HCT116 (cell line): ENCODE measurements around the gene PTPRJ.

Experiments used
- ATF3 ChIP-seq: IDR thresholded peaks from 2 replicates; pipeline ENCODE4 v1.6.1; 2012
- CEBPB ChIP-seq: IDR thresholded peaks from 2 replicates; pipeline ENCODE4 v1.6.1; 2012; ENCODE audit warnings: low read depth
- CTCF ChIP-seq, 3 experiments: fragments of 200-600 bp in 1 of 3; sonication (generic) in 1 of 3; IDR thresholded peaks in 2 of 3; conservative IDR thresholded peaks in 1 of 3; 2 replicates each; pipeline ENCODE4 v1.5.1; 2012 to 2017; ENCODE audit warnings: low read depth in 2 of 3, low read length in 2 of 3, antibody characterized with exemption in 1 of 3, borderline replicate concordance in 1 of 3, control low read depth in 1 of 3, mild to moderate bottlenecking in 1 of 3, mixed read lengths in 1 of 3, mixed run types in 1 of 3, moderate library complexity in 1 of 3; ENCODE audit not compliant: insufficient read depth in 1 of 3
- EZH2 ChIP-seq: fragments of 200-600 bp; sonication (generic); IDR thresholded peaks from 2 replicates; pipeline ENCODE4 v1.6.1; 2017; ENCODE audit warnings: antibody characterized with exemption, mixed run types
- EZH2phosphoT487 ChIP-seq: fragments of 200-600 bp; IDR thresholded peaks from 2 replicates; pipeline ENCODE4 v1.6.1; 2018; ENCODE audit warnings: antibody characterized with exemption, borderline replicate concordance
- JUND ChIP-seq: IDR thresholded peaks from 2 replicates; pipeline ENCODE4 v1.6.1; 2012
- MAX ChIP-seq: IDR thresholded peaks from 2 replicates; pipeline ENCODE4 v1.6.1; 2012
- POLR2A ChIP-seq: IDR thresholded peaks from 2 replicates; pipeline ENCODE4 v1.7.0; 2011; ENCODE audit warnings: borderline replicate concordance; ENCODE audit not compliant: insufficient read depth, insufficient read length; ENCODE audit errors: extremely low read depth
- POLR2AphosphoS5 ChIP-seq: IDR thresholded peaks from 2 replicates; pipeline ENCODE4 v1.6.1; 2011; ENCODE audit warnings: mild to moderate bottlenecking, low read depth, low read length, moderate library complexity
- RAD21 ChIP-seq: IDR thresholded peaks from 2 replicates; pipeline ENCODE4 v1.6.1; 2012; ENCODE audit warnings: low read depth, mild to moderate bottlenecking
- REST ChIP-seq: IDR thresholded peaks from 2 replicates; pipeline ENCODE4 v1.6.1; 2012; ENCODE audit warnings: low read depth
- TCF7L2 ChIP-seq: IDR thresholded peaks from 2 replicates; pipeline ENCODE4 v1.7.0; 2011; ENCODE audit warnings: borderline replicate concordance, inconsistent platforms; ENCODE audit not compliant: insufficient read depth, insufficient read length; ENCODE audit errors: extremely low read depth
- YY1 ChIP-seq: IDR thresholded peaks from 2 replicates; pipeline ENCODE4 v1.6.1; 2011; ENCODE audit warnings: low read length, low read depth, moderate library complexity, mild to moderate bottlenecking; ENCODE audit not compliant: insufficient replicate concordance; ENCODE audit errors: extremely low read depth
- ZFX ChIP-seq: fragments of 450-650 bp; IDR thresholded peaks from 2 replicates; pipeline ENCODE4 v1.6.1; 2017

GRCh38 chr11:48216510-48216909 is 236.2 kb downstream of the PTPRJ start, which contains the start of gene OR4B1:
- TF ChIP-seq POLR2AphosphoS5 (no peak), CTCF (IDR thresholded peaks at IDR 0.05 in 2 of 3, conservative IDR thresholded peaks at IDR 0.05 in 1 of 3; ENCODE audit: borderline replicate concordance in 1 of 3, insufficient read depth in 1 of 3, low read depth in 2 of 3, low read length in 2 of 3) (no peak), EZH2 (no peak), YY1 (no peak), POLR2A (no peak), ATF3 (no peak), REST (no peak), TCF7L2 (no peak), EZH2phosphoT487 (no peak), ZFX (no peak), MAX (no peak), CEBPB (no peak), RAD21 (no peak), JUND (no peak)
